ENCODE measurements around the gene ZNF431.

Gene ZNF431

GRCh38 chr19:21141787-21142464, at the start of gene ZNF431:
TSS of gene ZNF431 (plus strand) at chr19:21142040. CDS start at chr19:21142184, 144 bp downstream.
- peak; percentile 99 for DNase-seq

GRCh38 chr19:21092109-21092508, 49.7 kb upstream of the ZNF431 start:
- no peak for DNase-seq

- DNase-seq, result no peak
Observed at GRCh38 chr19:21094347-21095025, 47.4 kb upstream of the ZNF431 start.

- DNase-seq, result no peak
Observed at GRCh38 chr19:21098291-21098690, 43.5 kb upstream of the ZNF431 start.

GRCh38 chr19:21101521-21102242, 40.2 kb upstream of the ZNF431 start:
- no peak for DNase-seq

- DNase-seq, result no peak
Observed at GRCh38 chr19:21109116-21109515, 32.7 kb upstream of the ZNF431 start.

- no peak for DNase-seq
Observed at GRCh38 chr19:21110183-21110582, 31.7 kb upstream of the ZNF431 start.

- peak; percentile 83 for DNase-seq
Observed at GRCh38 chr19:21115430-21115829, 26.4 kb upstream of the ZNF431 start.

- DNase-seq, result no peak
Observed at GRCh38 chr19:21117041-21117907, 24.6 kb upstream of the ZNF431 start.

GRCh38 chr19:21126078-21126477, 15.8 kb upstream of the ZNF431 start:
- no peak for DNase-seq

- DNase-seq, result peak; percentile 75
Observed at GRCh38 chr19:21127001-21127400, 14.8 kb upstream of the ZNF431 start.

GRCh38 chr19:21127898-21128297, 13.9 kb upstream of the ZNF431 start:
- DNase-seq, result no peak

- DNase-seq, result peak; percentile 77
Observed at GRCh38 chr19:21128901-21129698, 12.7 kb upstream of the ZNF431 start.

GRCh38 chr19:21130097-21130775, 11.6 kb upstream of the ZNF431 start:
- peak; percentile 39 for DNase-seq

- DNase-seq, result no peak
Observed at GRCh38 chr19:21133633-21134032, 8.2 kb upstream of the ZNF431 start.

GRCh38 chr19:21134934-21135366, 6.9 kb upstream of the ZNF431 start:
- DNase-seq, result peak; percentile 86

- DNase-seq, result no peak
Observed at GRCh38 chr19:21135433-21135832, 6.4 kb upstream of the ZNF431 start.

- no peak for DNase-seq
Observed at GRCh38 chr19:21138130-21138529, 3.7 kb upstream of the ZNF431 start.

GRCh38 chr19:21141006-21141405, 834 bp upstream of the ZNF431 start:
- peak; percentile 78 for DNase-seq

- DNase-seq, result no peak
Observed at GRCh38 chr19:21143428-21143827, 1.6 kb downstream of the ZNF431 start.

- DNase-seq, result no peak
Observed at GRCh38 chr19:21143854-21144253, 2.0 kb downstream of the ZNF431 start.
